Transverse colon (tissue), 4 donors: Measurements from ENCODE around the gene CEACAM19.

Source experiments
- CTCF ChIP-seq, 5 experiments: fragments of 200-600 bp in 3 of 5; fragments of 450-650 bp in 2 of 5; sonication (generic) in 3 of 5; IDR thresholded peaks; 1 replicate in 2 of 5; 2 replicates in 3 of 5; pipeline ENCODE4 v1.5.1; 2016 to 2017; ENCODE audit warnings: antibody characterized with exemption in 5 of 5, inconsistent platforms in 3 of 5, mild to moderate bottlenecking in 2 of 5, moderate library complexity in 1 of 5
- POLR2A ChIP-seq: fragments of 450-650 bp; IDR thresholded peaks from one replicate; pipeline ENCODE4 v1.6.1; 2016; ENCODE audit warnings: antibody characterized with exemption, mild to moderate bottlenecking, moderate library complexity
- POLR2AphosphoS5 ChIP-seq, 3 donors: sonication (generic); formaldehyde crosslinking; IDR thresholded peaks; one replicate each; pipeline ENCODE4 v1.6.1; 2016; ENCODE audit warnings: antibody characterized with exemption in 3 of 3

- TF ChIP-seq CTCF (IDR thresholded peaks at IDR 0.05): no peak
- TF ChIP-seq POLR2A: no peak
- TF ChIP-seq POLR2AphosphoS5 (IDR thresholded peaks at IDR 0.05): no peak
Observed at GRCh38 chr19:44646049-44646416, 25.2 kb upstream of the CEACAM19 start.
